GM06990 (cell line): ENCODE measurements around the gene NSG1.

Experiments used
- DNase-seq: peaks from one replicate; pipeline ENCODE4 v3.0.0-alpha.2; 2011; ENCODE audit not compliant: insufficient read length; ENCODE audit errors: extremely low read depth
- H3K27me3 ChIP-seq: replicated peaks from 2 replicates; pipeline ENCODE4 v1.6.0; 2011; ENCODE audit warnings: low read length; ENCODE audit not compliant: control insufficient read depth, insufficient read depth
- H3K36me3 ChIP-seq: 2 replicates; pipeline ENCODE4 v1.5.1; 2011; ENCODE audit warnings: low read length; ENCODE audit not compliant: control insufficient read depth, insufficient read depth
- H3K4me3 ChIP-seq: replicated peaks from 2 replicates; pipeline ENCODE4 v1.5.1; 2011; ENCODE audit warnings: low read depth, mild to moderate bottlenecking, control low read depth, low read length
- TF ChIP-seq, protein P1 (sequence below): IDR thresholded peaks from 2 replicates; pipeline ENCODE4 v1.5.1; 2011; ENCODE audit warnings: low read length, control low read depth, mild to moderate bottlenecking, inconsistent platforms; ENCODE audit not compliant: insufficient read depth, poor library complexity, severe bottlenecking

Gene NSG1

GRCh38 chr4:4408576-4409335, 21.9 kb downstream of the NSG1 start:
- H3K4me3 ChIP-seq: no peak overlapping the region
- H3K36me3 ChIP-seq: no peaks in the 10 kb centered on the region
- TF ChIP-seq, protein P1, sequence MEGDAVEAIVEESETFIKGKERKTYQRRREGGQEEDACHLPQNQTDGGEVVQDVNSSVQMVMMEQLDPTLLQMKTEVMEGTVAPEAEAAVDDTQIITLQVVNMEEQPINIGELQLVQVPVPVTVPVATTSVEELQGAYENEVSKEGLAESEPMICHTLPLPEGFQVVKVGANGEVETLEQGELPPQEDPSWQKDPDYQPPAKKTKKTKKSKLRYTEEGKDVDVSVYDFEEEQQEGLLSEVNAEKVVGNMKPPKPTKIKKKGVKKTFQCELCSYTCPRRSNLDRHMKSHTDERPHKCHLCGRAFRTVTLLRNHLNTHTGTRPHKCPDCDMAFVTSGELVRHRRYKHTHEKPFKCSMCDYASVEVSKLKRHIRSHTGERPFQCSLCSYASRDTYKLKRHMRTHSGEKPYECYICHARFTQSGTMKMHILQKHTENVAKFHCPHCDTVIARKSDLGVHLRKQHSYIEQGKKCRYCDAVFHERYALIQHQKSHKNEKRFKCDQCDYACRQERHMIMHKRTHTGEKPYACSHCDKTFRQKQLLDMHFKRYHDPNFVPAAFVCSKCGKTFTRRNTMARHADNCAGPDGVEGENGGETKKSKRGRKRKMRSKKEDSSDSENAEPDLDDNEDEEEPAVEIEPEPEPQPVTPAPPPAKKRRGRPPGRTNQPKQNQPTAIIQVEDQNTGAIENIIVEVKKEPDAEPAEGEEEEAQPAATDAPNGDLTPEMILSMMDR: no peak
- H3K27me3 ChIP-seq: no peaks in the 10 kb centered on the region
- no peak for DNase-seq

GRCh38 chr4:4409416-4410115, 22.7 kb downstream of the NSG1 start:
- Histone ChIP-seq H3K36me3 (no peaks in the 10 kb centered on the region), H3K27me3 (no peaks in the 10 kb centered on the region), H3K4me3 (no peak overlapping the region)
- TF ChIP-seq, protein P1: no peak
- DNase-seq: no peak

- TF ChIP-seq, protein P1: no peak
- no peak overlapping the region for H3K4me3 ChIP-seq
- no peak for DNase-seq
- no peaks in the 10 kb centered on the region; the same call in 1 of the 2 replicates for H3K36me3 ChIP-seq
- no peaks in the 10 kb centered on the region for H3K27me3 ChIP-seq
Measured at GRCh38 chr4:4410271-4410670, 23.4 kb downstream of the NSG1 start.

DNA sequence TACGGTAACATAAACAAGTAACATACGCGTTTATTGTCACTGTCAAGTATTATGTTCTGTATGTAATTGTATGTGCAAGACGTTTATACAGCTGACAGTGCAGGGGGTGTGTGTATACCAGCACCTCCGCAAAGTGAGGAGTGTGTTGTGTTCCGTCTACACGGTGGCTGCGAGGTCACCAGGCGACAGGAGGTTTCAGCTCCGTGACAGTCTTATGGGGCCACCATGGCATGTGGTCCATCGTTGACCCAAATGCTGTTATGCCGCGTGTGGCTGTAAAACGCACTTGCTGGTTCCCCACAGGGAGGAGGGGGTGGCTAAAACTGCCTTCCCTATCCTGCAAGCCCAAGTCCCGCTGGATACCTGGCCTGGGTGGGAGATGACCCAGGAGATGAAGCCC, 25.0 kb downstream of the NSG1 start:
- DNase-seq: no peak
- Histone ChIP-seq H3K36me3 (no peaks in the 10 kb centered on the region; the same call in 1 of the 2 replicates), H3K4me3 (no peak overlapping the region), H3K27me3 (no peaks in the 10 kb centered on the region)
- TF ChIP-seq, protein P1: no peak

- no peaks in the 10 kb centered on the region; the same call in 1 of the 2 replicates for H3K36me3 ChIP-seq
- no peaks in the 10 kb centered on the region for H3K27me3 ChIP-seq
- no peak for DNase-seq
- no peak overlapping the region for H3K4me3 ChIP-seq
- TF ChIP-seq, protein P1: no peak
Measured at GRCh38 chr4:4412641-4413372, 25.9 kb downstream of the NSG1 start.
